GM18951 (cell line): Measurements from ENCODE around the gene ZNF793.

ENCODE experiments used
- POLR2A ChIP-seq: IDR thresholded peaks from 4 replicates; pipeline ENCODE4 v1.6.1; 2011; ENCODE audit warnings: mild to moderate bottlenecking; ENCODE audit not compliant: insufficient read length, insufficient read depth; ENCODE audit errors: extremely low read depth
- in situ Hi-C: fragments of 300-500 bp; cut with MboI; formaldehyde crosslinking; loops from one replicate; pipeline ENCODE4 v1.12.0; 2022; ENCODE audit warnings: low sequenced_read_pairs, mixed read lengths, inconsistent platforms; ENCODE audit not compliant: unreplicated experiment

ZNF793 gene

DNA sequence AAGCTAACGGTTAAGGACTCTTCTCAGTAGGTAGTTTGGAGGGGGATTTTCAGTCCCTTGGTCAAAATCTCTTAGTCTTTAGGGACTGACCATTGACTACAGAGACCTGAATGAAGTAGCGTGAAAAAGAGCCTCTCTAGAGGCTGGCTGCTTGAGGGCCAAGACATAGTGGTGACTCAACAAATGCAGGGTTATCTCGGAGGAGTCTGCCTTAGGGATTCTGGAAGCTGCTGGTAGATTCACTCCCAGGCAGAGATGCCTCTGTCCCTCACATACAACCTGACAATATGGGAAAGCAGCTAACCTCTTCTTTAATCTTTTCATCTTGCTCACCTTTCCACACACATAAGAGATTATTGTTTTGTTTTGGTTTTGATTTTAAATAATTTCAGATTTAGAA, 5.1 kb downstream of the ZNF793 start:
- in situ Hi-C loops = no loop called here
- TF ChIP-seq POLR2A = no peak

DNA sequence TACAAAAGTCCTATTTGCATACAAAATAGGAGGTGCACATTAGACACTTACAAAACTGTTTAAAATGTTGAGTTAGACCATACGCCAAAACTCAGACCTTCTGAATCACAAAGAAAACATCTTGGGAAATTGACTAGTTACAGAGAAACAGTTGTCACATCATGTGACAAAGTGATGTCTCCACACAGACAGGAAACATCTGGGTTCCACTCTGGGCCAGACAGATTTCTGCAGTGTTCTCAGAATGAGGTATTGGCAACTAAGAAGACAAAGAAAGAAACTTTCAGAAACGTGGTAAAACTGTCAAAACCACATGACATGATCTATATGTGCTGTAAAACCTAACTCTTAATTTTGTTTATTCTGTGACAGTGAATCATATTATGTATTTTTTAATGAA, 6.7 kb downstream of the ZNF793 start:
- in situ Hi-C loops = no loop called here
- no peak for TF ChIP-seq POLR2A

DNA sequence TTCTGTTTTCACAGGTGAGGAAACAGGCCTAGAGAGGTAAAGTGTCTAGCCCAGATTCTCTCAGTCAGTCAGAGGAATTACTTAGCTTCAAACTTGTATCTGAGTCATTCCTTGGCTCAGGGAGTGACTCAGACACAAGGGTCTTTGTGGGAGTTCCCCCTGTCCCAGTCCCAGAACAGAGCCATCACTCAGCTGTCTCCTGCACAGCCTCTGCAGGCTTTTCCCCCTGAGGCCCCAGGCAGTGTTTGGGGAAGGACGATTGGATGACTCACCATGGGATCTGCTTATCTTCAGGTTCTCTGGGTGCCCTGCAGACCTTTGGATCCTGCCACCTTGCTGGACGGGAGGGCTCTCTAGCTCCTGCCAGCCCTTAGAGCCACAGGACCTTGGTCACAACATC, 13.2 kb downstream of the ZNF793 start:
- TF ChIP-seq POLR2A = no peak
- in situ Hi-C loops = no loop called here

DNA sequence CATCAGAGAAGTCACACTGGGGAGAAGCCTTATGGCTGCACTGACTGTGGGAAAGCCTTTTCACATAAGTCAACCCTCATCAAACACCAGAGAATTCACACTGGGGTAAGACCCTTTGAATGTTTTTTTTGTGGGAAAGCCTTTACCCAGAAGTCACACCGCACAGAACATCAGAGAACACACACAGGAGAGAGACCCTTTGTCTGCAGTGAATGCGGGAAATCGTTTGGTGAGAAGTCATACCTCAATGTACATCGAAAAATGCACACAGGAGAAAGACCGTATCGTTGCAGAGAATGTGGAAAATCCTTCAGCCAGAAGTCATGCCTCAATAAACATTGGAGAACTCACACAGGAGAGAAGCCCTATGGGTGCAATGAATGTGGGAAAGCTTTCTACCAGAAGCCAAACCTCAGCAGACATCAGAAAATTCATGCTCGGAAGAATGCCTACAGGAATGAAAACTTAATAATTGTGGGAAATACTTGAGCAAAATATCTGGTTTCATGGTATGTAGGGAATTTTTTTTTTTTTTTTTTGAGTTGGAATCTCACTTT, 30.7 kb downstream of the ZNF793 start:
- in situ Hi-C loops = no loop called here
- TF ChIP-seq POLR2A = no peak

DNA sequence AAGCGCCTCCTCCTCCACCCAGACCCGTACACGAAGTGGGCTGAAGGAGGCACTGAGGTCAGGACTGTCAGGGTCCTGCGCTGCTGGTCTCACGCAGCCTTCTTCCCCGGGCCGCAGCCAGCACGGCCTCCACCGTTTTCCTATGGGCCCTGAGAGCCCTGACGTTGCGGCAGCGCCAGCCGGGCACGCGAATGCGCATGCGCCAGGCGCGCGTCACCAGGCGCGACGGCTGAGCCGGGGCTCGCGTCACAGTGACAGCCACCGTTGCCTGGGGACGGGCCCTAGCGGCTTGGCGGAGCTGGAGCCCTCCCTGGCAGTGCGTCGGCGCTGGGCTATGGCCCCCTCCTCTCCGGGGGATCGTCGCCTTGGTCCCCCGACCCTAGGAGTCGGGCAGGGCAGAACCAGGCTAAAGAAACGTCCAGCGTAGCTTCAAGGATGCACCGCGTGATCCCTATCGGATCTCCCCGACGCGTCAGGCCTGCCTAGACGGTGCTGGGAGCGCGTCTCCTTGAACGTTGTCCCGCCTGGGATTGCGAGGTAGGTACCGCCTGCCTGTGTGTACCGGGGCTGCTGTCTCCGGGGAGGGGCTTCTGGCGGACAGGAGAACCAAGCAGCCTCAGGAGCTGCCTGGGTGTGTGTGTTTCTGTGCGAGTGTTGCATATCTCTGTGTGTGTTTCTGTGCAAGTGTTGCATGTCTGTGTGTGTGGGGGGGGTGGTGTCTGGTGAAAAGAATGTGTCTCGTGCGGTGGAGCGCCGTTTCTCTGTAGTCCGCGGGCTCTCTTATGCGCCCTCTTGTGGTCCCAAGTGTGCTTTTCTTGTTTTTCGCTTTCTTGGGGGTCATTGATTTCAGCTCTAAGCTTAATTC, 44.6 kb downstream of the ZNF793 start:
- TF ChIP-seq POLR2A = no peak
- in situ Hi-C loops = no loop called here

DNA sequence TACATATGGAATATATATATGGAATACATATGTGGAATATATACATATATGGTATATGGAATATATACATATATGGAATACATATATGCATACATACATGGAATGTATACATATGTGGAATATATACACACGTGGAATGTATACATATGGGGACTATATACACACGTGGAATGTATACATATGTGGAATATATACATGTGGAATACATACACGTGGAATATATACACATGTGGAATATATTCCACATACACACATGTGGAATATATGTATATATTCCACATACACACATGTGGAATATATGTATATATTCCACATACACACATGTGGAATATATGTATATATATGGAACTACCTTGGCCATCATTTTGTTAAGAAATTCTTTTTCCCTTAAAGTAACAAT, 56.8 kb downstream of the ZNF793 start:
- in situ Hi-C loops = no loop called here

DNA sequence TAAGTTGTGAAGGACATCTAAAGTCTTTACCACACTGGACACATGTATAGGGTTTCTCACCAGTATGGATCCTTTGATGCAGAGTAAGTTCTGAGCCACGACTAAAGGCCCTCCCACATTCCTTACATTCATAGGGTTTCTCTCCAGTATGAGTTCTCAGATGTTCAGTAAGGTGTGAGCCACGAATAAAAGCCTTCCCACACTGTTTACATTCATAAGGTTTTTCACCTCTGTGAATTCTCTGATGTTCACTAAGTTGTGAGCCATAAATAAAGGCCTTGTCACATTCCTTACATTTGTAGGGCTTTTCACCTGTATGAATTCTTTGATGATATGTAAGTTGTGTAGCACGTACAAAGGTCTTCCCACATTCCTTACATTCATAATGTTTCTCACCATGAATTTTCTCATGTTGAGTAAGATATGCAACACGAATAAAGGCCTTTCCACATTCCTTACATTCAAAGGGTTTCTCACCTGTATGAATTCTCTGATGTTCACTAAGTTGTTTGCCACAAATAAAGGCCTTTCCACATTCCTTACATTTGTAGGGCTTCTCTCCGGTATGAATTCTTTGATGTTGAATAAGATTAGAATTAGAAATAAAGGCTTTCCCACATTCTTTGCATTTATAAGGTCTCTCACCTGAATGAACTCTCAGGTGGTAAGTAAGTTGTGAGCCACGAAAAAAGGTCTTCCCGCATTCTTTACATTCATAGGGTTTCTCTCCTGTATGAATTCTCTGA, 58.1 kb downstream of the ZNF793 start:
- no peak for TF ChIP-seq POLR2A
- in situ Hi-C loops = no loop called here

More for the DNA sequence above, 56.8 kb downstream of the ZNF793 start:
- no peak for TF ChIP-seq POLR2A

DNA sequence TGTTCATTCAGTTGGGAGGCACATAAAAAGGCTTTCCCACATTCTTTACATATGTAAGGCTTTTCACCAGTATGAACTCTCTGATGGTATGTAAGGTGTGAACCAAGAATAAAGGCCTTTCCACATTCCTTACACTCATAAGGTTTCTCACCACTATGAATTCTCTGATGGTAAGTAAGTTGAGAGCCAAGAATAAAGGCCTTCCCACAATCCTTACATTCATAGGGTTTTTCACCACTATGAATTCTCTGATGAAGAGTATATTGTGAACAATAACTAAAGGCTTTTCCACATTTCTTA, 58.6 kb downstream of the ZNF793 start:
- in situ Hi-C loops = no loop called here
- no peak for TF ChIP-seq POLR2A

DNA sequence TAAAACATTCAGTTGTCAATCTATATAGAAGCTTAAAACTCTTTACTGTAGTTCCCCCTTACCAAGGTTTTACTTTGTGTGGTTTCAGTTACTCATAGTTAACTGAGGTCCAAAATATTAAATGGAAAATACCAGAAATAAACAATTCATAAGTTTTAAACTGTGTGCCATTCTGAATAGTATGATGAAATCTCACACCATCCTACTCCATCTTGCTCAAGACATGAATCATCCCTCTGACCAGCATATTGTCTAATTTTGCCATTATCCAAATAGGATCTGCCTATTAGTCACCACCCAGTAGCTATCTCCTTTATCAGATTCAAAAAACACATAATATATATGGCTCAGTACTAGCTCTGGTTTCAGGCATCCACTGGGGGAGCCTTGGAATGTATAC, 65.5 kb downstream of the ZNF793 start:
- in situ Hi-C loops = no loop called here
- TF ChIP-seq POLR2A = no peak

DNA sequence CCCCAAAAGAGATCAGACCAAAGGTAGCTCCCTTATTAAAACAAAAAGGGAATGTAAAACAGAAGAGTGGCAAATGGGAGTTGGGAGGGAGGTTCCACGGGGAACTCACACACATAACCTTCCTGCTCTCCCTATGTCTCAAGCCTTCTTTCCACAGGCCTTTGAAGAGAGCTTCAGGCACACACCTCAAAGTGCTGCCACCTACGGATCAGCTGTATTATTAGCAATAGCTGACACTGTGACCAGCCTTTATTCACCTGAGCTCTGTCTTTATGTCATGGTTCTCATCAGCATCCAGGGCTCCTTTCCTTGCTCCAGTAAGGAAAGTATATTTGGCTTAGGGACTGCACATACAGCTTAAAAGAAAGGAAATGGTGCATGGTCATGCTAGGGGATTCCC, 76.6 kb downstream of the ZNF793 start:
- no peak for TF ChIP-seq POLR2A
- in situ Hi-C loops = no loop called here
